SIG-M5 (cell line): ENCODE data around the gene WRAP53.

Experiments
- DNase-seq: peaks from one replicate; lab custom pipeline; 2025; lab: John Stamatoyannopoulos, UW

WRAP53 gene

DNA sequence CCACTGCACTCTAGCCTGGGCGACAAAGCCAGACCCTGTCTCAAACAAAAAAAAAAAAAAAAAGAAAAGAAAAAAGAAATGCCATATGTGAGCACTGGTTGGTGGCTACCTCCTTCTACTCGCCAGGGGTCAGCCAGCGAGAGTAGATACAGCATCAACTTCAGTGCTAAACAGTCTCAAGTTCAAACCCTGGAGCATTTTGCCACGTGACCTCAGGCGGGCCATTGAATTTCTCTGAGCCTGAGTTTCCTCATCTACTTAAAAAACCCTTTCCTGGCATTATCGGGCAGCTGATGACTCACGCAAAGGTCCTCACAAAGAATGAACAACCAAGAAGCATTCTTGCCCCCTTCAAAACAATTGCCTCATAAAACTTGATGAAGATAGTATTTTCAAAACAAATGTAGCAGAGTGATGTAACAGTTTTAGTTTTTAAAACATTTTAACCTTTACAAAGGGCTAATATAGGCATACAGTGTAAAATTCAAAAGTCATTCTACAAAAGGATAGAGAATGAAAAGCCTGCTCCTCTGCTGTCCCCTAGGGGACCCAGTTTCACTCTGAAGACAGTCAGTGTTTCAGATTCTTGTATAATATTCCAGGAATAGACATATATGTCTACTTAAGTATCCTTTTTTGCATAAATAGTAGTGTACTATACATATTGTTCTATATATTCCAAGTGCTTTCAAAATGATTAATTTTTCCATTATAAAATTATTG is 57.6 kb downstream of the WRAP53 start:
- no peak for DNase-seq

GRCh38 chr17:7747635-7748071 is 59.4 kb downstream of the WRAP53 start:
- DNase-seq, result no peak

- DNase-seq, result no peak
These were observed 59.9 kb downstream of the WRAP53 start for GRCh38 chr17:7748076-7748775.

DNA sequence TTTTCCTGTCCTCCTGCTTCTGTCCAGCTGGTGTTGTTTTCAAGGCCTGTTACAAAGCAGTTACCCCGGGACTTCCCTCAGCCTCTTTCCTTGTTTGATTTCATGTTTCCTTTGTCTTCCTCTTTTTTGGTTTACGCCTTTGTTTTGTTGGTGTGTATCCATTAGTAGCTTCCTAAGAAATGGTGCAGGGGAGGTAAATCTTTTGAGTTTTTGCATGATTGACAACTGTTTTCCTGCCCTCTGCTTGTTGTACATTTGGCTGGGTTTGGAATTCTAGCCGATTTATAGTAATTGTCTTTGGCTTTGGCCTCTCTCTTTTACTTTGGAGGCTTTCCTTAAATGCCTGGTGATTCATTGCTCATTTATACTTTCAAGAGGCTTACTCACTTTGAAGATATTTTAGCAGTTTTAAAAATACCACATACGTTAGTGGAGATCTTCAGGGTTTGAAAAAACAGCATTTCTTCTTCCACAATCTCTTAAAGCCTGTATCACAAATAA is 62.1 kb downstream of the WRAP53 start:
- DNase-seq, result no peak
